B cell (primary cell): ENCODE results near the gene WDR5. TPM values are rescaled to one million over a fixed set of nuclear protein-coding genes. Genes with fewer than 3 reads are reported as not detected.

Experiments used
- ATAC-seq: fragments of 200-7000 bp; cut with Tn5 transposase; one replicate; pipeline ENCODE4 v1.10.0; 2021; ENCODE audit warnings: low read depth, mild to moderate bottlenecking, moderate number of reproducible peaks, moderate library complexity
- CTCF ChIA-PET: fragments of 350-600 bp; sonication (Branson Sonifier 250); formaldehyde crosslinking; loops from one replicate; lab custom pipeline; 2021; ENCODE audit warnings: antibody characterized with exemption, inconsistent platforms; lab: Charles Lee
- POLR2A ChIA-PET: fragments of 350-600 bp; sonication (Branson Sonifier 250); formaldehyde crosslinking; loops from one replicate; lab custom pipeline; 2021; ENCODE audit warnings: antibody characterized with exemption; lab: Charles Lee
- DNase-seq: peaks from one replicate; pipeline ENCODE4 v3.0.0; 2013
- H2AFZ ChIP-seq: 2 replicates; pipeline ENCODE4 v1.6.1; 2012; ENCODE audit warnings: mild to moderate bottlenecking, low read depth, low read length; ENCODE audit not compliant: insufficient read depth, poor library complexity, severe bottlenecking
- H3K27ac ChIP-seq, 2 donors: 1 replicate in 1 of 2; 2 replicates in 1 of 2; pipeline ENCODE4 v1.5.1; 2012 to 2013; ENCODE audit warnings: low read length in 2 of 2, mild to moderate bottlenecking in 2 of 2, moderate library complexity in 1 of 2
- H3K27me3 ChIP-seq, 4 experiments: fragments of 200-600 bp in 1 of 4; sonication (generic) in 1 of 4; replicated peaks in 1 of 4; 1 replicate in 2 of 4; 2 replicates in 2 of 4; pipeline versions ENCODE4 v1.6.1 to v1.7.0; 2013 to 2016; ENCODE audit warnings: low read length in 3 of 4, mild to moderate bottlenecking in 2 of 4, mixed read lengths in 1 of 4, moderate library complexity in 1 of 4; ENCODE audit not compliant: insufficient read depth in 4 of 4, control insufficient read depth in 3 of 4; ENCODE audit errors: control extremely low read depth in 1 of 4
- H3K36me3 ChIP-seq, 2 experiments: replicated peaks in 1 of 2; 1 replicate in 1 of 2; 2 replicates in 1 of 2; pipeline versions ENCODE4 v1.6.1 to v1.7.1; 2013; ENCODE audit warnings: low read length in 1 of 2; ENCODE audit not compliant: insufficient read depth in 2 of 2, control insufficient read depth in 1 of 2; ENCODE audit errors: control extremely low read depth in 1 of 2, extremely low read depth in 1 of 2
- H3K4me1 ChIP-seq, 2 donors: fragments of 200-600 bp in 1 of 2; sonication (generic) in 1 of 2; 1 replicate in 1 of 2; 2 replicates in 1 of 2; pipeline versions ENCODE4 v1.5.1 to v1.6.1; 2013 to 2017; ENCODE audit warnings: low read length in 2 of 2; ENCODE audit not compliant: control insufficient read depth in 2 of 2, insufficient read depth in 2 of 2
- H3K4me2 ChIP-seq: replicated peaks from 2 replicates; pipeline ENCODE3; 2012; ENCODE audit warnings: mild to moderate bottlenecking, low read depth, low read length; ENCODE audit not compliant: poor library complexity, severe bottlenecking
- H3K4me3 ChIP-seq, 5 experiments: fragments of 200-600 bp in 1 of 5; sonication (generic) in 1 of 5; 1 replicate in 3 of 5; 2 replicates in 2 of 5; pipeline versions ENCODE4 v1.5.1 to v1.7.0; 2011 to 2016; ENCODE audit warnings: low read length in 4 of 5, mild to moderate bottlenecking in 4 of 5, low read depth in 2 of 5, control low read depth in 1 of 5, moderate library complexity in 1 of 5; ENCODE audit not compliant: insufficient read depth in 1 of 5; ENCODE audit errors: control extremely low read depth in 1 of 5, extremely low read depth in 1 of 5
- H3K79me2 ChIP-seq: fragments of 200-600 bp; sonication (generic); one replicate; pipeline ENCODE4 v1.6.0; 2016; ENCODE audit warnings: low read length; ENCODE audit not compliant: control insufficient read depth, insufficient read depth
- H3K9ac ChIP-seq: fragments of 200-600 bp; sonication (generic); 2 replicates; pipeline ENCODE4 v1.6.1; 2017; ENCODE audit warnings: mild to moderate bottlenecking, low read length, moderate library complexity
- H3K9me3 ChIP-seq, 3 donors: one replicate each; pipeline versions ENCODE4 v1.6.1 to v1.7.1; 2013; ENCODE audit warnings: low read length in 2 of 3; ENCODE audit not compliant: control insufficient read depth in 2 of 3, insufficient read depth in 1 of 3; ENCODE audit errors: control extremely low read depth in 1 of 3
- H4K20me1 ChIP-seq: 2 replicates; pipeline ENCODE4 v1.6.0; 2012; ENCODE audit warnings: mild to moderate bottlenecking, low read length; ENCODE audit not compliant: insufficient read depth, control insufficient read depth, poor library complexity, severe bottlenecking
- H3K27ac Mint-ChIP-seq: one replicate; pipeline ENCODE4 v1.8.0; 2021; ENCODE audit warnings: mixed read lengths
- H3K27me3 Mint-ChIP-seq: one replicate; pipeline ENCODE4 v1.8.0; 2021; ENCODE audit warnings: mixed read lengths
- H3K4me1 Mint-ChIP-seq: one replicate; pipeline ENCODE4 v1.8.0; 2021; ENCODE audit warnings: mixed read lengths
- H3K4me3 Mint-ChIP-seq: one replicate; pipeline ENCODE4 v1.8.0; 2021; ENCODE audit warnings: mixed read lengths
- H3K9me3 Mint-ChIP-seq: one replicate; pipeline ENCODE4 v1.8.0; 2022; ENCODE audit warnings: mixed read lengths; ENCODE audit not compliant: insufficient read depth
- EZH2 ChIP-seq: IDR thresholded peaks from 2 replicates; pipeline ENCODE4 v1.6.1; 2012; ENCODE audit warnings: borderline replicate concordance, low read depth, mild to moderate bottlenecking, moderate library complexity, low read length; ENCODE audit not compliant: insufficient read depth, poor library complexity, severe bottlenecking
- WGBS: methylation state at CpG from one replicate; pipeline ENCODE4 v1.1.5; 2013; ENCODE audit warnings: missing lambda C conversion rate; ENCODE audit not compliant: insufficient coverage; 5-methylcytosine and 5-hydroxymethylcytosine counted together
- intact Hi-C: fragments of 100-400 bp; cut with micrococcal nuclease; formaldehyde crosslinking; loops from one replicate; pipeline ENCODE4 v1.10.0; 2022
- polyA plus RNA-seq: library from polyadenylated mRNA; depleted of rRNA; stranded (reverse); fragments of >200 nt; gene quantifications from 2 replicates; pipeline ENCODE4 v1.2.3, GENCODE V29; 2012
- total RNA-seq, 2 donors: library from RNA; stranded (reverse); fragments of 120-200 nt in 1 of 2; gene quantifications; 1 replicate in 1 of 2; 2 replicates in 1 of 2; pipeline versions ENCODE4 v1.2.3 to v1.2.4, GENCODE V29; 2013 to 2022
- TF ChIP-seq, protein P1 (sequence below): fragments of 200-600 bp; IDR thresholded peaks from one replicate; pipeline ENCODE4 v1.8.0; 2022; ENCODE audit warnings: antibody characterized with exemption, mild to moderate bottlenecking

The WDR5 gene
- total and polyA plus RNA-seq, 2 donors (not counting 1 experiment from before 2014, with no cell fraction given), result 18.0 to 23.8 TPM

DNA sequence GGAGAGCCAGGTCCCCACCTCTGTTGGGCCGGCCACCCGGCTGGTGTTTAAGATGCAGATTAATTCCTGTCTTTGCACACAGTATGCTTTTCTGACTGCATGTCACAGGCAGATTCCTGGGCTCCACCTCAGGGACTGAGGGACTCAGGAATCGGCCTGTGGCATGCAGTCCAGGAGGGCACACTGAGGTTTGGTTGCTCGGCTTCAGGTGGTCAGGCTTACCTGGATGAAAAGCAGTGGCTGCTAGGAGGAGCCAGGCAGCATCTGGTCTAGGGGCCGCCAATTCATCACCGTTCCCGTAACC is 1.1 kb downstream of the WDR5 start:
- Histone ChIP-seq H3K9ac (peak overlapping the region; percentile 82), H4K20me1 (peaks cover 41% of the 10 kb centered on the region), H3K4me3 (peak overlapping the region; percentile 4 to 85 (median 78)), H3K4me2 (peak overlapping the region; percentile 99), H2AFZ (peak overlapping the region; percentile 68), H3K4me1 (peaks cover 22 to 30% of the 10 kb centered on the region in 2 donors), H3K27ac (peak overlapping the region in 1 of 2 donors; percentile 64), H3K9me3 (peaks cover 0 to 5% (median 0%) of the 10 kb centered on the region in 3 donors), H3K79me2 (peaks cover 56% of the 10 kb centered on the region), H3K27me3 (no peaks in the 10 kb centered on the region), H3K36me3 (peaks cover 2 to 20% of the 10 kb centered on the region in 2 experiments)
- Mint-ChIP-seq H3K9me3 (no peaks in the 10 kb centered on the region), H3K4me1 (peaks cover 36% of the 10 kb centered on the region), H3K27me3 (no peaks in the 10 kb centered on the region), H3K27ac (peak overlapping the region; percentile 75), H3K4me3 (peak overlapping the region; percentile 89)
- ATAC-seq (no peak), DNase-seq (no peak)
- TF ChIP-seq, protein P1, sequence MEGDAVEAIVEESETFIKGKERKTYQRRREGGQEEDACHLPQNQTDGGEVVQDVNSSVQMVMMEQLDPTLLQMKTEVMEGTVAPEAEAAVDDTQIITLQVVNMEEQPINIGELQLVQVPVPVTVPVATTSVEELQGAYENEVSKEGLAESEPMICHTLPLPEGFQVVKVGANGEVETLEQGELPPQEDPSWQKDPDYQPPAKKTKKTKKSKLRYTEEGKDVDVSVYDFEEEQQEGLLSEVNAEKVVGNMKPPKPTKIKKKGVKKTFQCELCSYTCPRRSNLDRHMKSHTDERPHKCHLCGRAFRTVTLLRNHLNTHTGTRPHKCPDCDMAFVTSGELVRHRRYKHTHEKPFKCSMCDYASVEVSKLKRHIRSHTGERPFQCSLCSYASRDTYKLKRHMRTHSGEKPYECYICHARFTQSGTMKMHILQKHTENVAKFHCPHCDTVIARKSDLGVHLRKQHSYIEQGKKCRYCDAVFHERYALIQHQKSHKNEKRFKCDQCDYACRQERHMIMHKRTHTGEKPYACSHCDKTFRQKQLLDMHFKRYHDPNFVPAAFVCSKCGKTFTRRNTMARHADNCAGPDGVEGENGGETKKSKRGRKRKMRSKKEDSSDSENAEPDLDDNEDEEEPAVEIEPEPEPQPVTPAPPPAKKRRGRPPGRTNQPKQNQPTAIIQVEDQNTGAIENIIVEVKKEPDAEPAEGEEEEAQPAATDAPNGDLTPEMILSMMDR, result no peak
- no peak for TF ChIP-seq EZH2
- POLR2A ChIA-PET, result no interaction called here
- WGBS, result 66% methylated on average over 7 of the region's 7 CpGs
- CTCF ChIA-PET, result no interaction called here
- intact Hi-C loops, result loop anchor here (1.0 to 2.0 kb wide), 2 partner anchors 112 to 306 kb away; partner anchors contain the start of gene BRD3OS

DNA sequence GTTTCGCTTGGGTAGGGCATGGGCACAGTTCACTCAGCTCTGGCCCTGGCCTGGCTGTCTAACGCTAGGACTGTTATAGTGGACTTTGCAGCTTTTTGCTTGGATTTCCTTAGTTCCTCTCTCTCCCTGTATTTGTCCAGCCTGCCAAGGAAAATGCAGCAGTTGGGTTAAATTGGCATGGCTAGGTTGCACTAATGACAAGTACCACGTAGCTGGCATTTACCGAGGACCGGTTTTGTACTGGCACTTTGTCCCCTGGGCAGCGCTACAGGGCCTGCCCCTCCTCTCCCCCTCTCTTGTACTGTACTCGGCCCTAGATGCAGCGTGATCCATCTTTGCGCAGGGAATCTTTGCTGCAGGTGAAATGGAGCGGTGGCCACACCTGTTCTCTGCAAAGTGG is 2.4 kb downstream of the WDR5 start:
- 98% methylated on average over 10 of the region's 10 CpGs for WGBS
- no peaks in the 10 kb centered on the region for H3K9me3 Mint-ChIP-seq
- Histone ChIP-seq H3K27ac (no peak overlapping the region), H4K20me1 (peaks cover 41% of the 10 kb centered on the region), H3K4me2 (peak overlapping the region; percentile 16), H3K79me2 (peaks cover 56% of the 10 kb centered on the region), H3K36me3 (peaks cover 8 to 29% of the 10 kb centered on the region in 2 experiments), H3K9me3 (peaks cover 0 to 5% (median 0%) of the 10 kb centered on the region in 3 donors), H3K9ac (no peak overlapping the region), H3K27me3 (no peaks in the 10 kb centered on the region), H3K4me1 (peaks cover 22 to 30% of the 10 kb centered on the region in 2 donors), H3K4me3 (no peak overlapping the region), H2AFZ (no peak overlapping the region)
- POLR2A ChIA-PET, result no interaction called here
- peak overlapping the region; percentile 48 for H3K4me3 Mint-ChIP-seq
- peak overlapping the region; percentile 48 for H3K27ac Mint-ChIP-seq
- H3K4me1 Mint-ChIP-seq, result peaks cover 36% of the 10 kb centered on the region
- TF ChIP-seq, protein P1, result no peak
- no peak for TF ChIP-seq EZH2
- ATAC-seq (no peak), DNase-seq (no peak)
- intact Hi-C loops, result no loop called here
- H3K27me3 Mint-ChIP-seq, result no peaks in the 10 kb centered on the region
- CTCF ChIA-PET, result interaction anchor here (0.6 to 1.2 kb wide), 2 partner anchors 25 to 26 kb away, joined by 3 read pairs; partner anchors contain the start of gene RNU6ATAC
